OCI-LY3 (cell line): ENCODE data around the gene OR1G1.
A peak's percentile ranks its signal among the peaks of the same experiment; 100 is the strongest.
"Not testable (repeated sequence)": the region's sequence is repeated elsewhere in the genome, so short reads cannot be mapped to it uniquely, and the experiment has no call there.

Source experiments
- H2AFZ ChIP-seq: fragments of 200-600, 300-600 bp; shearing (Covaris generic); 2 replicates; pipeline ENCODE4 v1.6.0; 2014; ENCODE audit warnings: antibody characterized with exemption, low read depth, low read length
- H3K27ac ChIP-seq: fragments of 200-600, 300-600 bp; sonication (generic); 2 replicates; pipeline ENCODE4 v1.5.1; 2014; ENCODE audit warnings: mild to moderate bottlenecking, low read length, moderate library complexity, mixed read lengths
- H3K27me3 ChIP-seq: fragments of 200-600, 300-600 bp; sonication (generic); 2 replicates; pipeline ENCODE4 v1.6.1; 2014; ENCODE audit warnings: low read depth, low read length, mixed read lengths
- H3K36me3 ChIP-seq: fragments of 200-600, 300-600 bp; sonication (generic); replicated peaks from 2 replicates; pipeline ENCODE3; 2014; ENCODE audit warnings: low read depth, low read length, mixed read lengths
- H3K4me1 ChIP-seq: fragments of 300-600, 200-600 bp; sonication (generic); 2 replicates; pipeline ENCODE4 v1.6.1; 2014; ENCODE audit warnings: low read length, mixed read lengths
- H3K4me2 ChIP-seq: fragments of 200-600, 300-600 bp; sonication (generic); 2 replicates; pipeline ENCODE4 v1.6.1; 2014; ENCODE audit warnings: low read length, mixed read lengths
- H3K4me3 ChIP-seq: fragments of 300-600, 200-600 bp; sonication (generic); 2 replicates; pipeline ENCODE4 v1.5.1; 2014; ENCODE audit warnings: antibody characterized with exemption, mild to moderate bottlenecking, low read length, moderate library complexity
- H3K79me2 ChIP-seq: fragments of 300-600, 200-600 bp; shearing (Covaris generic); 2 replicates; pipeline ENCODE4 v1.6.1; 2014; ENCODE audit warnings: mild to moderate bottlenecking, low read length, mixed read lengths
- H3K9ac ChIP-seq: fragments of 300-600, 200-600 bp; shearing (Covaris generic); 2 replicates; pipeline ENCODE4 v1.6.0; 2014; ENCODE audit warnings: mild to moderate bottlenecking, low read length, moderate library complexity
- H3K9me3 ChIP-seq: fragments of 200-600, 300-600 bp; shearing (Covaris generic); 2 replicates; pipeline ENCODE4 v1.6.1; 2014; ENCODE audit warnings: low read length, mixed read lengths; ENCODE audit not compliant: insufficient read depth
- H4K20me1 ChIP-seq: fragments of 200-600, 300-600 bp; sonication (generic); 2 replicates; pipeline ENCODE4 v1.6.1; 2016; ENCODE audit warnings: low read length, mixed read lengths; ENCODE audit not compliant: insufficient read depth
- CTCF ChIP-seq: fragments of 200-600, 300-600 bp; sonication (generic); IDR thresholded peaks from 2 replicates; pipeline ENCODE4 v1.5.1; 2014; ENCODE audit warnings: antibody characterized with exemption, low read length, low read depth
- EZH2phosphoT487 ChIP-seq: fragments of 200-600 bp; shearing (Covaris generic); IDR thresholded peaks from 2 replicates; pipeline ENCODE4 v1.6.1; 2018; ENCODE audit warnings: antibody characterized with exemption, mixed run types, low read depth

OR1G1 gene

GRCh38 chr17:3127451-3127850 lies at the start of gene OR1G1:
Gene OR1G1 (minus strand): TSS chr17:3127551. CDS start chr17:3127551, 0 bp downstream.
- Histone ChIP-seq H4K20me1 (no peaks in the 10 kb centered on the region), H3K4me3 (no peak within 1 kb of the TSS), H2AFZ (no peak within 1 kb of the TSS), H3K9me3 (no peaks in the 10 kb centered on the region), H3K27ac (no peak within 1 kb of the TSS), H3K9ac (no peak within 1 kb of the TSS), H3K27me3 (no peaks in the 10 kb centered on the region), H3K79me2 (no peaks in the 10 kb centered on the region), H3K4me2 (no peak within 1 kb of the TSS), H3K4me1 (no peaks in the 10 kb centered on the region), H3K36me3 (no peaks in the 10 kb centered on the region)
- no peak for TF ChIP-seq CTCF
- no peak for TF ChIP-seq EZH2phosphoT487

- TF ChIP-seq EZH2phosphoT487: no peak
- no peak for TF ChIP-seq CTCF
- no peaks in the 10 kb centered on the region for H3K9me3 ChIP-seq
- no peak overlapping the region for H3K4me3 ChIP-seq
- H3K27me3 ChIP-seq: no peaks in the 10 kb centered on the region
- no peaks in the 10 kb centered on the region for H4K20me1 ChIP-seq
- H2AFZ ChIP-seq: no peak overlapping the region
- no peak overlapping the region for H3K9ac ChIP-seq
- H3K36me3 ChIP-seq: no peaks in the 10 kb centered on the region
- H3K27ac ChIP-seq: no peak overlapping the region
- H3K4me2 ChIP-seq: peak overlapping the region; percentile 36
- peaks cover 6% of the 10 kb centered on the region for H3K4me1 ChIP-seq
- H3K79me2 ChIP-seq: no peaks in the 10 kb centered on the region
Measured at GRCh38 chr17:3167574-3167973, 40.2 kb upstream of the OR1G1 start.

- peaks cover 5% of the 10 kb centered on the region for H3K4me1 ChIP-seq
- H2AFZ ChIP-seq: no peak overlapping the region
- TF ChIP-seq EZH2phosphoT487 (no peak), CTCF (no peak)
- no peak overlapping the region for H3K27ac ChIP-seq
- no peak overlapping the region for H3K4me3 ChIP-seq
- no peak overlapping the region for H3K9ac ChIP-seq
- no peaks in the 10 kb centered on the region for H3K36me3 ChIP-seq
- no peaks in the 10 kb centered on the region for H3K9me3 ChIP-seq
- no peaks in the 10 kb centered on the region for H4K20me1 ChIP-seq
- no peaks in the 10 kb centered on the region for H3K79me2 ChIP-seq
- H3K4me2 ChIP-seq: no peak overlapping the region
- H3K27me3 ChIP-seq: 0 out of 2 replicates have a peak, but pooled peaks cover 3% of the 10 kb centered on the region
Measured at GRCh38 chr17:3157218-3157617, 29.9 kb upstream of the OR1G1 start.

- H3K9me3 ChIP-seq, H3K79me2 ChIP-seq, H3K27me3 ChIP-seq, H3K4me2 ChIP-seq, H3K4me1 ChIP-seq, H2AFZ ChIP-seq, H3K27ac ChIP-seq, H3K4me3 ChIP-seq, H3K9ac ChIP-seq, H3K36me3 ChIP-seq, H4K20me1 ChIP-seq: not testable (repeated sequence)
Measured at GRCh38 chr17:3137494-3137893, 10.1 kb upstream of the OR1G1 start.

- no peaks in the 10 kb centered on the region for H3K27me3 ChIP-seq
- H3K4me2 ChIP-seq: no peak within 1 kb of the TSS
- H3K9me3 ChIP-seq: no peaks in the 10 kb centered on the region
- TF ChIP-seq CTCF (no peak), EZH2phosphoT487 (no peak)
- no peak within 1 kb of the TSS for H3K9ac ChIP-seq
- H3K4me3 ChIP-seq: no peak within 1 kb of the TSS
- no peak within 1 kb of the TSS for H2AFZ ChIP-seq
- H3K79me2 ChIP-seq: no peaks in the 10 kb centered on the region
- no peak within 1 kb of the TSS for H3K27ac ChIP-seq
- H3K4me1 ChIP-seq: no peaks in the 10 kb centered on the region
- no peaks in the 10 kb centered on the region for H4K20me1 ChIP-seq
- no peaks in the 10 kb centered on the region for H3K36me3 ChIP-seq
Measured at GRCh38 chr17:3104322-3104721, 23.0 kb downstream of the OR1G1 start, which contains the start of gene OR1D2. Gene OR1D2 (minus strand): TSS chr17:3104422. CDS start chr17:3092996, 11,426 bp downstream.
